KOPT-K1 (cell line): ENCODE data around the gene CFAP52.

Source experiments
- H3K27ac ChIP-seq: fragments of 200-600 bp; sonication (generic); 2 replicates; pipeline ENCODE4 v1.5.1; 2016; ENCODE audit warnings: antibody characterized with exemption, mild to moderate bottlenecking, low read depth, low read length; ENCODE audit not compliant: poor library complexity, severe bottlenecking
- H3K36me3 ChIP-seq: fragments of 200-600 bp; sonication (generic); 2 replicates; pipeline ENCODE4 v1.5.1; 2017; ENCODE audit warnings: antibody characterized with exemption, mild to moderate bottlenecking, low read length, moderate library complexity; ENCODE audit not compliant: insufficient read depth
- H3K9me3 ChIP-seq: fragments of 200-600 bp; sonication (generic); 2 replicates; pipeline ENCODE4 v1.5.1; 2017; ENCODE audit warnings: antibody characterized with exemption, low read length, mild to moderate bottlenecking; ENCODE audit not compliant: insufficient read depth, poor library complexity, severe bottlenecking

The CFAP52 gene, protein sequence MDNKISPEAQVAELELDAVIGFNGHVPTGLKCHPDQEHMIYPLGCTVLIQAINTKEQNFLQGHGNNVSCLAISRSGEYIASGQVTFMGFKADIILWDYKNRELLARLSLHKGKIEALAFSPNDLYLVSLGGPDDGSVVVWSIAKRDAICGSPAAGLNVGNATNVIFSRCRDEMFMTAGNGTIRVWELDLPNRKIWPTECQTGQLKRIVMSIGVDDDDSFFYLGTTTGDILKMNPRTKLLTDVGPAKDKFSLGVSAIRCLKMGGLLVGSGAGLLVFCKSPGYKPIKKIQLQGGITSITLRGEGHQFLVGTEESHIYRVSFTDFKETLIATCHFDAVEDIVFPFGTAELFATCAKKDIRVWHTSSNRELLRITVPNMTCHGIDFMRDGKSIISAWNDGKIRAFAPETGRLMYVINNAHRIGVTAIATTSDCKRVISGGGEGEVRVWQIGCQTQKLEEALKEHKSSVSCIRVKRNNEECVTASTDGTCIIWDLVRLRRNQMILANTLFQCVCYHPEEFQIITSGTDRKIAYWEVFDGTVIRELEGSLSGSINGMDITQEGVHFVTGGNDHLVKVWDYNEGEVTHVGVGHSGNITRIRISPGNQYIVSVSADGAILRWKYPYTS

DNA sequence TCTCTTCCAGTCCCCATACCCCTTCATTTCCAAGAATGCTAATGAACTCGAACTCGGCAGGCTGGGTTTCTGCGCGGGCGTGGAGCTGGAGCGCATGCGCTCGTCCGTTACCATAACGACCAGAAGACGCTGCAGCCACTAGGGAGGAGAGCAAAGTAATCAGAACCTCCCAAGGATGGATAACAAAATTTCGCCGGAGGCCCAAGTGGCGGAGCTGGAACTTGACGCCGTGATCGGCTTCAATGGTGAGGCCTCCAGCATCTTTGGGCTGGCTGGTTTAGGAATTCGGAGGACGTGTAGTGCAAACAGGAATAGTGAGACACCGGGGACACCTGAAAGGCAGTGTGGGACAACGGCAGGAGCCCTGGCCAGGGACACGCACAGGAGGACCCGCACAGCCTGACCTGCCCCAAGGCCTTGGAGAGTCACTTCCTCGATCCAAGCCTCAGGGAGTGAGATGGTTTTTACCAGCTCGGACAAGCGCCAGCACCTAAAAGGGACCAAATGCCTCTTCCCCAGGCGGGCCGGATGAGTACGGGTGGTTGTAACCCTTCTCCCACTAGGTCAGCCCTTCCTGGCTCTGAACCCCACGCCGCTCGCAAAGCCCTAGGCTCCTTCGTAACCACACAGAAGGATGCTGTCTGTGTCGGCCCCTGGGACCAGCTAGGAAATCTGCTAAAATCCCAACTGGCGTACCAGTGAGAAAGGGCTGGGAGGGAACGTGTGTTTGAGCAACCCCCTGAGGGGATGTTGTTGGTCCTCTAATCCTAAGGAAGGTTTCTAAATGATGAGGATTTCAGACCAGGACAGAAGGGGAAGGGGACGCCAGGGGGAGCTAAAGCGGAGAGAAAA is at the start of gene CFAP52:
Gene CFAP52 (plus strand): TSS at position 122 of the 852 bp plus-strand sequence. CDS start 54 bp downstream, at position 176.
- peak within 1 kb of the TSS; percentile 56 for H3K27ac ChIP-seq
- no peaks in the 10 kb centered on the region for H3K9me3 ChIP-seq
- H3K36me3 ChIP-seq = no peaks in the 10 kb centered on the region

- Histone ChIP-seq H3K9me3 (no peaks in the 10 kb centered on the region), H3K27ac (no peak overlapping the region), H3K36me3 (no peaks in the 10 kb centered on the region)
Observed at GRCh38 chr17:9527788-9528187, 48.7 kb upstream of the CFAP52 start.

- no peaks in the 10 kb centered on the region for H3K9me3 ChIP-seq
- H3K27ac ChIP-seq = no peak overlapping the region
- no peaks in the 10 kb centered on the region for H3K36me3 ChIP-seq
Observed at GRCh38 chr17:9529033-9529700, 47.3 kb upstream of the CFAP52 start.

GRCh38 chr17:9531034-9531433 is 45.4 kb upstream of the CFAP52 start:
- H3K9me3 ChIP-seq = no peaks in the 10 kb centered on the region
- H3K36me3 ChIP-seq = no peaks in the 10 kb centered on the region
- H3K27ac ChIP-seq = no peak overlapping the region

GRCh38 chr17:9532715-9533114 is 43.7 kb upstream of the CFAP52 start:
- H3K36me3 ChIP-seq = no peaks in the 10 kb centered on the region
- no peaks in the 10 kb centered on the region for H3K9me3 ChIP-seq
- no peak overlapping the region for H3K27ac ChIP-seq

- Histone ChIP-seq H3K36me3 (no peaks in the 10 kb centered on the region), H3K9me3 (no peaks in the 10 kb centered on the region), H3K27ac (no peak overlapping the region)
Observed at GRCh38 chr17:9533441-9533840, 43.0 kb upstream of the CFAP52 start.

- no peaks in the 10 kb centered on the region for H3K9me3 ChIP-seq
- H3K36me3 ChIP-seq = no peaks in the 10 kb centered on the region
- no peak overlapping the region for H3K27ac ChIP-seq
Observed at GRCh38 chr17:9536061-9536460, 40.4 kb upstream of the CFAP52 start.

DNA sequence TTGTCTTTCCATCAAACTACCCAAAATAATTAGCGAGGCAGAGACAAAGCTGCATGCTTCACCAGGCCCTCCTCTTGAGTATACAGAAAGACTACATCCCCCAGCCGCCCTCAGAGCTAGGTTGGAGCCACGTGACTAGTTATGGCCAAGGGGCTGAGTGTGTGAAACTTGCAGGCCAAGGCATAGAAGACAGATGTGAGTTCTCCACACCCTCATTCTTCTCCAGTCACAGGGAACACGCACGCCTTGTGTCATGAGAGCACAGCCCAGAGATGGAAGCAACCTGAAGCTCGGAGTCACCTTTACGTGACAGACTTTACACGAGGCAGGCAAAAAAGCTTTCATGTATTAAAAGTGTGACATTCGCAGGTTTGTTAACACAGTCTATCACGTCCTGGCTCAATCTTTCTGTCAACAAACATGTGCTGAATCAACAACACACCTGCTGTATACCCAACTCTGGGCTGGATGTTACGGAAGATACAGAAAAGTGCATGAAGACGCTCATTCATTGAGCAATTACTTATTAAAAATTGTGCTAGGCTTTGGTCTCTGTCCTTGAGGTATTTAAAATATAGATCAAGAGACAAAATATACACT is 39.2 kb upstream of the CFAP52 start:
- no peaks in the 10 kb centered on the region for H3K36me3 ChIP-seq
- no peaks in the 10 kb centered on the region for H3K9me3 ChIP-seq
- H3K27ac ChIP-seq = no peak overlapping the region

DNA sequence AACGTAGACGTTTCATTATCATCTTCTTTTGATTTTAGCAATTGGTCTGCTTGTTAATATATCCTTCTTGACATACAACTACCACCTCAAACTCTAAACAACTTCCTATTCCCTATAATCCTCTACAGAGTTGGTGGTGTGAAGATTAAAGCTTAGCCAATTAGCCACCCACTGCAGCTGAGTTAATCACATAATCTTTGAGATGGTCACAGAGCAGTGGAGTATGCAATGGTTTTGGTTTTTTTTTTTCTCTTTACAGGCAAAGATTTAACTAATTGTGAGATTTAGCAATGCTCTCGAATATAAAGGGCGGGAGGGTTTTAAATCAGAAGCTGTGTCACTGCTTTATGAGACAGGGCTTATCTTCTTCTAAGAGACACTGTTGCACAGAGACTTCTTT is 37.8 kb upstream of the CFAP52 start:
- H3K36me3 ChIP-seq = no peaks in the 10 kb centered on the region
- H3K9me3 ChIP-seq = no peaks in the 10 kb centered on the region
- no peak overlapping the region for H3K27ac ChIP-seq

- H3K27ac ChIP-seq = no peak overlapping the region
- no peaks in the 10 kb centered on the region for H3K36me3 ChIP-seq
- no peaks in the 10 kb centered on the region for H3K9me3 ChIP-seq
Observed at GRCh38 chr17:9541718-9542117, 34.7 kb upstream of the CFAP52 start.

GRCh38 chr17:9544221-9544620 is 32.2 kb upstream of the CFAP52 start:
- Histone ChIP-seq H3K9me3 (no peaks in the 10 kb centered on the region), H3K36me3 (no peaks in the 10 kb centered on the region), H3K27ac (no peak overlapping the region)

DNA sequence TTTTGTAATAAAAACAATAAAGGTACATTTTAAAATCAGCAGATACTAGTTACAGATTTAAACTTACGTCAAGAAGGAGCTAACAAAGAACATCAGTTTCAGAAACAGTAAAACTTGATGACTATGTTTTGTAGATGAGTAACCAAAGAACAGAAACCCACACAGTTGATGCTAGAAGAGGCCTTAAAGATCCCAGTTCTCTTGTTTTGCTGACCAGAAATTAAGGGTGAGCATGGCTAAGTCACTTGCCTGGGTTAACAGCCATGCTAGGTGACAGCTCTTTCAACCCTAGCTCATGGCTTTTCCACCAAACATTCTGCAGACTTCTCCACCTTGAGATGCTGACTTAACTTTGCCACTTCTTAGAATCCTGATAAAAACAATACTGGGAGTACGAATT is 27.2 kb upstream of the CFAP52 start:
- Histone ChIP-seq H3K36me3 (no peaks in the 10 kb centered on the region), H3K9me3 (no peaks in the 10 kb centered on the region), H3K27ac (no peak overlapping the region)

GRCh38 chr17:9553181-9553580 is 23.3 kb upstream of the CFAP52 start:
- no peak overlapping the region for H3K27ac ChIP-seq
- no peaks in the 10 kb centered on the region for H3K36me3 ChIP-seq

GRCh38 chr17:9553596-9553995 is 22.8 kb upstream of the CFAP52 start:
- H3K27ac ChIP-seq = no peak overlapping the region
- no peaks in the 10 kb centered on the region for H3K9me3 ChIP-seq
- no peaks in the 10 kb centered on the region for H3K36me3 ChIP-seq

More at GRCh38 chr17:9553181-9553580, 23.3 kb upstream of the CFAP52 start:
- H3K9me3 ChIP-seq = no peaks in the 10 kb centered on the region
